GM18867 (cell line): ENCODE data around the gene LTBP4.
A peak's percentile ranks its signal among the peaks of the same experiment; 100 is the strongest.

Experiments
- ATAC-seq: cut with Tn5 transposase; IDR thresholded peaks from one replicate; pipeline ENCODE4 v1.9.1; 2021; ENCODE audit warnings: mild to moderate bottlenecking, moderate library complexity; ENCODE audit not compliant: unreplicated experiment

Gene LTBP4

GRCh38 chr19:40662925-40663694 is 61.9 kb downstream of the LTBP4 start:
- ATAC-seq: peak; percentile 80

GRCh38 chr19:40663695-40664692 is 62.8 kb downstream of the LTBP4 start:
- no peak for ATAC-seq

GRCh38 chr19:40666803-40667438 is 65.8 kb downstream of the LTBP4 start:
- no peak for ATAC-seq

- no peak for ATAC-seq
Measured at GRCh38 chr19:40667602-40668001, 66.4 kb downstream of the LTBP4 start.

GRCh38 chr19:40668991-40669614 is 67.9 kb downstream of the LTBP4 start:
- ATAC-seq: no peak

GRCh38 chr19:40671404-40671803 is 70.2 kb downstream of the LTBP4 start:
- no peak for ATAC-seq

- no peak for ATAC-seq
Measured at GRCh38 chr19:40672038-40672437, 70.9 kb downstream of the LTBP4 start.

- ATAC-seq: no peak
Measured at GRCh38 chr19:40672573-40673299, 71.6 kb downstream of the LTBP4 start.

- ATAC-seq: no peak
Measured at GRCh38 chr19:40673397-40673796, 72.2 kb downstream of the LTBP4 start.

GRCh38 chr19:40674291-40674690 is 73.1 kb downstream of the LTBP4 start:
- ATAC-seq: no peak

- no peak for ATAC-seq
Measured at GRCh38 chr19:40677156-40677555, 76.0 kb downstream of the LTBP4 start.
